MCF 10A (cell line): Measurements from ENCODE around the gene PLXNA1. TPM values are rescaled to one million over a fixed set of nuclear protein-coding genes. Genes with fewer than 3 reads are reported as not detected.

Experiments used
- BruUV-seq: library from RNA; stranded (reverse); fragments of 400-500 nt; replicated peaks from 2 replicates; lab custom pipeline; 2021; lab: Mats Ljungman, UMichigan
- CTCF ChIA-PET: fragments of 300-600 bp; sonication (Branson Sonifier 250); formaldehyde crosslinking; extraction: SDS; loops from one replicate; lab custom pipeline; 2021; ENCODE audit warnings: antibody characterized with exemption, inconsistent platforms; lab: Yijun Ruan, JAX
- POLR2A ChIA-PET: fragments of 300-600, 350-650 bp; sonication (Branson Sonifier 250); formaldehyde crosslinking; extraction: SDS; loops from one replicate; lab custom pipeline; 2020; ENCODE audit warnings: antibody characterized with exemption, inconsistent platforms; lab: Yijun Ruan, JAX
- DNase-seq: peaks from one replicate; pipeline ENCODE4 v3.0.0-alpha.2; 2018; ENCODE audit not compliant: unreplicated experiment
- H3K27ac Mint-ChIP-seq: one replicate; pipeline ENCODE4 v1.8.0; 2022; ENCODE audit warnings: mild to moderate bottlenecking, low read depth, mixed read lengths; ENCODE audit not compliant: unreplicated experiment
- H3K27me3 Mint-ChIP-seq: one replicate; pipeline ENCODE4 v1.8.0; 2022; ENCODE audit warnings: mixed read lengths; ENCODE audit not compliant: insufficient read depth, unreplicated experiment
- H3K36me3 Mint-ChIP-seq: one replicate; pipeline ENCODE4 v1.8.0; 2022; ENCODE audit warnings: mild to moderate bottlenecking, moderate library complexity, mixed read lengths; ENCODE audit not compliant: insufficient read depth, unreplicated experiment
- H3K4me1 Mint-ChIP-seq: one replicate; pipeline ENCODE4 v1.8.0; 2022; ENCODE audit warnings: mixed read lengths; ENCODE audit not compliant: insufficient read depth, unreplicated experiment
- H3K4me3 Mint-ChIP-seq: one replicate; pipeline ENCODE4 v1.8.0; 2022; ENCODE audit warnings: mild to moderate bottlenecking, moderate library complexity, mixed read lengths; ENCODE audit not compliant: unreplicated experiment
- H3K9me3 Mint-ChIP-seq: one replicate; pipeline ENCODE4 v1.8.0; 2022; ENCODE audit warnings: mixed read lengths; ENCODE audit not compliant: unreplicated experiment
- intact Hi-C: fragments of 100-400 bp; cut with micrococcal nuclease; formaldehyde crosslinking; loops from 2 replicates; pipeline ENCODE4 v1.14.1; 2022
- total RNA-seq: library from RNA; stranded (reverse); gene quantifications from 2 replicates; pipeline ENCODE4 v1.2.3, GENCODE V29; 2022
- TF ChIP-seq, protein P1 (sequence below): fragments of 200-600 bp; IDR thresholded peaks from one replicate; pipeline ENCODE4 v1.8.0; 2022; ENCODE audit warnings: antibody characterized with exemption, mild to moderate bottlenecking; ENCODE audit not compliant: unreplicated experiment

Gene PLXNA1
- total RNA-seq, 1 experiment from 2014 or later, result 48.4 TPM

DNA sequence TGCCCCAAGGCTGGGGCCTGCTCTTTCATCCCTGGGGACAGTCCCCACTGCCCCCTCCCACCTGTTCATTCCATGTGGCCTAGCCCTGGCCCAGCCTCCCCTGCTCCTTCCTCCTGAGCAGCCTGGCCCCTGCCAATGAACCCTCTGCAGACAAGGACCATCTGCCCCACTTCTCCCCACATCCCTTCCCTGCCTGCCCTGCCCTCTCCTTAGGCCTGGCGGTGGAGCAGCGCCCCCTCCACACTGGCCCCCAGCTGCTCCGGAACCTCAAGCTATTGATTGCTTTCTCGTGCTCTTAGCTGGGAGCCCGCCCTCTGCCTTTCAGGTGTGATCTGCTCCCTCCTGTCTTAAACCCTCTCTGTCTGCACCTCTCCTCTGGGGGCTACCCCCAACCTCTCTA lies 8.0 kb downstream of the PLXNA1 start:
- ChIA-PET CTCF (no interaction called here), POLR2A (no interaction called here)
- Mint-ChIP-seq H3K27ac (no peak overlapping the region), H3K9me3 (no peaks in the 10 kb centered on the region), H3K36me3 (peaks cover 30% of the 10 kb centered on the region), H3K4me3 (no peak overlapping the region), H3K27me3 (no peaks in the 10 kb centered on the region), H3K4me1 (peaks cover 13% of the 10 kb centered on the region)
- no peak for DNase-seq
- BruUV-seq, result no TSS peak
- TF ChIP-seq, protein P1, sequence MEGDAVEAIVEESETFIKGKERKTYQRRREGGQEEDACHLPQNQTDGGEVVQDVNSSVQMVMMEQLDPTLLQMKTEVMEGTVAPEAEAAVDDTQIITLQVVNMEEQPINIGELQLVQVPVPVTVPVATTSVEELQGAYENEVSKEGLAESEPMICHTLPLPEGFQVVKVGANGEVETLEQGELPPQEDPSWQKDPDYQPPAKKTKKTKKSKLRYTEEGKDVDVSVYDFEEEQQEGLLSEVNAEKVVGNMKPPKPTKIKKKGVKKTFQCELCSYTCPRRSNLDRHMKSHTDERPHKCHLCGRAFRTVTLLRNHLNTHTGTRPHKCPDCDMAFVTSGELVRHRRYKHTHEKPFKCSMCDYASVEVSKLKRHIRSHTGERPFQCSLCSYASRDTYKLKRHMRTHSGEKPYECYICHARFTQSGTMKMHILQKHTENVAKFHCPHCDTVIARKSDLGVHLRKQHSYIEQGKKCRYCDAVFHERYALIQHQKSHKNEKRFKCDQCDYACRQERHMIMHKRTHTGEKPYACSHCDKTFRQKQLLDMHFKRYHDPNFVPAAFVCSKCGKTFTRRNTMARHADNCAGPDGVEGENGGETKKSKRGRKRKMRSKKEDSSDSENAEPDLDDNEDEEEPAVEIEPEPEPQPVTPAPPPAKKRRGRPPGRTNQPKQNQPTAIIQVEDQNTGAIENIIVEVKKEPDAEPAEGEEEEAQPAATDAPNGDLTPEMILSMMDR, result no peak
- intact Hi-C loops, result no loop called here

DNA sequence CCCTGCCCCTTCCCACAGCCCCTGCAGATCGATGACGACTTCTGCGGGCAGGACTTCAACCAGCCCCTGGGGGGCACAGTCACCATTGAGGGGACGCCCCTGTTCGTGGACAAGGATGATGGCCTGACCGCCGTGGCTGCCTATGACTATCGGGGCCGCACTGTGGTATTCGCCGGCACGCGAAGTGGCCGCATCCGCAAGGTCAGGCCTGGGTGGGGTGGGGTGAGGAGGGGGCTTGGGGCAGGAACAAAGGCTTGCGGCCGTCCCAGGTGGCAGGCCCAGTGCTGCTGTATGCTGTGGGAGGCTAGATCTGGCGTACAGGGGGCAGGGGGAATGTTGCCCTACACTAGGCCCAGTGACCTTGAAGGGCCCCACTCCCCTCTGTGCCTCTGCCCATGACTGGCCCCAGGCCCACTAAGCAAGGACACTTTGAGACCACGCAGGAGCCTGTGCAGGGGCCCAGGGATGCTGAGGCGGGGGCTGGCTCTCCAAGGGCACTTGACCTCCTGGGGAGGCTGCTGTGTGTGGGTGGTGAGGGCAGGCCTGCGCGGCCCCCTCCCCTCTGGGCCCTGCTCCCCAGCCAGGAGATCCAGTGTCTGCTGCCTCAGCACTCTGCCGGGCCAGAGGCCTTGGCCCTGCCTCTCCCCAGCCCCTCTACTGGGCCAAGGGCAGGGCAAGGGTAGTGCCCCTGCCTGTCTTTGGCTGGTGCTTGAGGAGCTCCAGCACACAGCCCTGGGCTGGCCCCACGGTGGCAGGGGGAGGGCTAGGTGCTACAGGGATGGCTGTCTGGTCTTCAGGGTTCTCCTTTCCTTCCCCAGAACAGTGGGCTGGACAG lies 8.7 kb downstream of the PLXNA1 start:
- Mint-ChIP-seq H3K36me3 (peaks cover 30% of the 10 kb centered on the region), H3K9me3 (no peaks in the 10 kb centered on the region), H3K27ac (no peak overlapping the region), H3K27me3 (no peaks in the 10 kb centered on the region), H3K4me3 (no peak overlapping the region), H3K4me1 (peaks cover 7% of the 10 kb centered on the region)
- ChIA-PET CTCF (interaction anchor here (0.6 to 1.7 kb wide), 5 partner anchors 8 to 557 kb away, joined by 3 to 7 read pairs (median 3); no protein-coding TSS in a partner anchor), POLR2A (no interaction called here)
- intact Hi-C loops, result no loop called here
- no peak for DNase-seq
- no TSS peak for BruUV-seq
- TF ChIP-seq, protein P1, result no peak

GRCh38 chr3:126992216-126992615 lies 9.3 kb downstream of the PLXNA1 start:
- POLR2A ChIA-PET, result no interaction called here
- intact Hi-C loops, result no loop called here
- no TSS peak for BruUV-seq
- Mint-ChIP-seq H3K4me3 (no peak overlapping the region), H3K36me3 (peaks cover 30% of the 10 kb centered on the region), H3K27ac (no peak overlapping the region), H3K4me1 (peaks cover 4% of the 10 kb centered on the region), H3K9me3 (no peaks in the 10 kb centered on the region), H3K27me3 (no peaks in the 10 kb centered on the region)
- CTCF ChIA-PET, result interaction anchor here (0.6 to 1.7 kb wide), 6 partner anchors 8 to 556 kb away, joined by 3 to 7 read pairs (median 3); no protein-coding TSS in a partner anchor
- DNase-seq, result no peak
- TF ChIP-seq, protein P1, result no peak

DNA sequence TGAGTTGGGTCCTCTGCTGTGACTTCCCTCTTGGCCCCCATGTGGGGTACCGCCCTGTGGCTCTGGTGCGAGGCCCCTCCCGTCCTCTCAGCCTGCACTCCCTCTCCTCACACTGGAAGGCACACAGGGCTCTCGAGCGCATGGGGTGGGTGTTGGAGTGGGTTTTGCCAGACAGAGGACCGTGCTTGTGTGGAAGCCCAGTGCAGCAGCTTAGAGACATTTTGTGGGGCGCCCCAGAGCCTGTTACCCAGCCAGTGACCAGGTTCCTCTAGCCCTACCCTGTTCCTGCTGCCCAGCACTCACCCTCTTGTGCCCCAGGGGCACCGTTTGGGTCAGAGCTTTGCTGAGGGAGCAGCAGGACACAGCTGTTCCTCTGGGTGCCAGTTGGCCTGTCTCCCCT lies 9.9 kb downstream of the PLXNA1 start:
- H3K9me3 Mint-ChIP-seq, result no peaks in the 10 kb centered on the region
- intact Hi-C loops, result no loop called here
- TF ChIP-seq, protein P1, result no peak
- POLR2A ChIA-PET, result no interaction called here
- peaks cover 30% of the 10 kb centered on the region for H3K36me3 Mint-ChIP-seq
- no TSS peak for BruUV-seq
- H3K27ac Mint-ChIP-seq, result no peak overlapping the region
- no peak overlapping the region for H3K4me3 Mint-ChIP-seq
- no peaks in the 10 kb centered on the region for H3K27me3 Mint-ChIP-seq
- no peak for DNase-seq
- CTCF ChIA-PET, result interaction anchor here (0.6 to 1.7 kb wide), 2 partner anchors 8 to 313 kb away, joined by 3 to 7 read pairs; no protein-coding TSS in a partner anchor
- peaks cover under 1% of the 10 kb centered on the region for H3K4me1 Mint-ChIP-seq
